NCI-H2081 (cell line): ENCODE measurements around the gene ENAM.
A peak's percentile ranks its signal among the peaks of the same experiment; 100 is the strongest.

Experiments
- DNase-seq, 2 experiments: peaks; one replicate each; lab custom pipeline; 2025; lab: John Stamatoyannopoulos, UW

The ENAM gene

GRCh38 chr4:70628444-70628843 lies at the start of gene ENAM:
TSS of gene ENAM (plus strand) at chr4:70628744. CDS start at chr4:70629501, 757 bp downstream.
- DNase-seq: no peak

GRCh38 chr4:70581980-70582379 lies 46.6 kb upstream of the ENAM start:
- DNase-seq: no peak

DNA sequence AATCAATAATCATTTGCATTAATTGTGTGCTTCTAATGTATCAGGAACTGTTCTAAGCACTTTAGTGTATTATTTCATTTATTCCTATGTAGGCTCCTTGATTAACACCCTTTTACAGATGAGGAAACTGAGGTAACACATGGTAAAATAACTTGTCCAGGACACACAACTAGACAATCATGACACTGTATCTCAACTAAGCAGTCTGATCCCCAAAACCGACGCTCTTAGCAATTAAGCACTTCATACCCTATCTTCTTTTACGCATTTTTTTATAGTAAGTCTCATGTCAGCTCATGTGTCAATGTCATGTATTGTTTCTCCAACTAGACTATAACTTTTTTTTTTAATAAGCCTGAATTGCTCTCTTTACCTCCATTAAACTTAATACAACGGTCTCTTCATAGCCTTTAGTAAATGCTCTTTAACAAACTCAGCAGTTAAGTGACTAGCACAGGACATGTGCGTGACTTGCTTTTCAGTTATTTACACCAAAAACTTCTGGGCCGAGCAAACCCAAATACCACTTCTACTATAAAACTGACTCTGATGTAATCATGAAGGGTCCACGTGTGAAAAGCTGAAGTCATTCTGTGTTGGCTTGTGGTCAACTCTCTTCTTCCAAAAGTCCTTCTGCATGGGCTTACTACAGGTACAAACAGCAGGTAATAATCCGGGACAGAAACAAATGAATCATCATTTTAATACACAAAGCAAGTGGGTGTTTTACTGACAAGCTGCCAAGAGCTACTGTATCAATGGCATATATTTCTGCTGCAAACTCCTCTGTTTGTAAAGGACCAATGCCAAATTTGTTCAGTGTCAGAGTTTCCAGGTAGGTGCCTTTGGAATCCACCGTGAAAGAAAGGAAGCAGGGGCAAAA lies 44.4 kb upstream of the ENAM start:
- DNase-seq: peak; percentile 77 to 95

DNA sequence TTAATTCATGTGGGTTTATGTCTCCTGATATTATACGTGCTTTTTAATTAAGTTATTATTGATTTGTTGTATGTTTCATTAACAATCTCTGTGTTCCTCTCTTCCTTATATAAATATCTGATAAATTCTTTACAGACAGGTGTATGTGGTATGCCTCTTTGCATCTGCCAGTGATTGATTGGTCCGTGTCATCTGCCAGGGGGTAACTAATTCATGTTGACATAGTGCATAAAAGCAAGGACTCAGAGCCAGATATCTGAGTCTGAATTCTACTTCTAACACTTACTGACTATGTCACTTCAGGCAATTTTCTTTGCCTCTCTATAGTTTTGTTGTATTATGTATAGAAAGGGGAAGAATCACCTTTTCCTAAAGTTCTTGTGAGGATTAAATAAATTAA lies 41.7 kb upstream of the ENAM start:
- no peak for DNase-seq

DNA sequence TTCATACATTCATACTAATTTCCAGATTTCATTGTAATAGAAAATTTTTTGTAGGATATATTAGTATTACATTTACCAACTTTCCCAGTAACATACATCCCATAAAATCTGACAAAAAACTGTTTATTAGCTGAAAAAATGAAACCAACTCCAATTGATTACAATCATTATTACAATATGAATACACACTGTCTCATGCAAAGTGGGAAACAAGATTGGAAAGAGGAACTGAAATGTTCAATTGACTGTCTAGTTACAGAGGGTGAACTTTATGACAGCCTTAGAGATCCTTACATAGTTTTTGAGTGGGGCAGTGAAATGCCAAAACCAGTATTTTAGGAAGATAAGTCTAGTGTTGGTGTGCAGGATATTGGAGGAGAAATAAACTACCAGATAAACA lies 38.8 kb upstream of the ENAM start:
- DNase-seq: no peak

DNA sequence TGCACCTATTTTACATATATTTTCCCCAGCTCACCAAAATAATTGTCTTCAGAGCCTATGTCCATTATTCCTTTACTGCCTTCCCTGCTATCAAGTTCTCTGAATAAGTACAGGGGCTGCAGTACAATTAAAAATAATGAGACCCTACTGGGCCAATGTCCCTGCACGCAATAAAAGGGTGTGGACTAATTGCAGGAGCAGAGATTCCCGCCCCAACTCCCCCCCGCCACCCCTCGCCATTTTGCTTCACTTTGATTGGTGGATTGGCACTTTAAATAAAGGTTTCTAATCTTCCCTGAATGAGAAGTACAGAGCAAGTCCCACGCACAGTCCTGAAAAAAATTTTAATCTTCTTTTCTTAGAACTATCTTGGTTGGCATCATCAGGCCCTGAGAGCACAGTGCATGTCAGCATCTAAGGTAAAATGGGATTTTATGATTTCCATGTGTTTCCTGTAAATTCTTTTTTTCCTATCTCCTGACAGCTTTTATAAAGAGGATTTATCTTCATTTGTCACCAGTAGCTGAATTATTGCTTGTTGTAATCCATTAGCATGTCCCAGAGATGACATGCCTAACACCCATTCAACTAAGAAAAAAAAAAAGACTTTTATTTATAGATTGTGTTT lies 36.5 kb upstream of the ENAM start, which contains the start of gene AMBN:
Gene AMBN (plus strand): TSS at position 302 of the 628 bp plus-strand sequence. CDS start 103 bp downstream, at position 405.
- no peak for DNase-seq

- DNase-seq: no peak
Observed at GRCh38 chr4:70594196-70594595, 34.3 kb upstream of the ENAM start.

- DNase-seq: no peak
Observed at GRCh38 chr4:70600305-70600704, 28.2 kb upstream of the ENAM start.

DNA sequence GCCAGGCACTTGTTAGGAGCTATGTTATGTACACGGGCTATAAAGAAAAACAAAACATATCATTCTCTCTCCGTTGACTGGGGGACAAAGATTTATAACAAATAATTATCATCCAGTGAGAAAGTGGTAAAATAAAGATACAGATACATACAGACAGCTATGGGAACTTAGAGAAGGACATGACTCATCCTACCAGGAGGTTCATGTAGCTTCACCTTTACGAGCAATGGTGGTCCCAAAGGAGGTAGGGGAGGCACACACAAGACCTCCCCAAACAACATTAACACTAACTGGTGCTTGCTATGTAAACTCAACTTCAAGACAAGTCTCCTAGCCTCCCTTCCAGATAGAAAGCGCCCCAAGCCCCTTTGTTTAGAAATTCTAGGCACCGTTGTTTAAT lies 27.6 kb upstream of the ENAM start:
- no peak for DNase-seq

GRCh38 chr4:70601422-70602039 lies 27.0 kb upstream of the ENAM start:
- DNase-seq: peak; percentile 70 to 74

GRCh38 chr4:70603856-70604255 lies 24.7 kb upstream of the ENAM start:
- no peak for DNase-seq

GRCh38 chr4:70606459-70606858 lies 22.1 kb upstream of the ENAM start:
- no peak for DNase-seq

DNA sequence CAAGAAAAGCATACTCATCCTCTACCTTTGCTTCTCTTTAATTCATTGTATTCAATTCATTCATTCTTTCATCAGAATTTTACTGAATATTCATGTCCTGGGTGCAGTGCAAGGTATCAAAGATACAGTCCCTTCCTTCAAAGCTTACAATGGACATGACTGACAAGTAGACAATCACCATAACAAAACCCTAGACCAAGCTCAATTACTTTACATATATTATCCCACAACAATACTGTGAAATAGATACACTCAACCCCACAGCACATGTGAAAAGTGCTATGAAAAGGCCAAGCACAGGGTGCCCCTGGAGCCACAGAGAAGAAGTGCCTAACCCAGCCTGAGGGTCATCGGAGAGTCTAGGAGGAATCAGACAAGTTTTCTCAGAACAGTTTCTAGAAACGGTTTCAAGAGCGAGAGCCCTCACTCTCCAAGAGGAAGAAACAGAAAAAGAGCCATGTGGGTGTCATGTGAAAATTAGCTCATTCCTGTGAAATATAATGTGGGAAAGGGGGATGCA lies 21.1 kb upstream of the ENAM start:
- no peak for DNase-seq

DNA sequence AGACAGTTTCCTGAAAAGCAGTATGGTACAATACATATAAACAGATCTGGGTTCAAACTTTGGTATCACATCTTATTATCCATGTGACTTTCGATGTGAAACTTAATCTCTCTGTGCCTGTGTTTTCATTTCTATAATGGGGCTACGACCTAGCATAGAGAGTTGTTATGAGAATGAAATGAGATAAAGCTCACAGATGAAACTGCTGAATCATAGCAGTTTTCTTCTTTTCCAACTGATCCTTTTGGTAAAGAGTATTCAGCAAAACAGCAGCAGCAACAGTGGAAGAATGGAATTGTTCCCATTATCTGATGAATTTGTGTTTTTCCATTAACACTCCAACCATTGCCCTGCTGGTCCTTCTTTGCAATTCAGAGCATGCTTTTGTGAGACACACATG lies 20.2 kb upstream of the ENAM start:
- no peak for DNase-seq

GRCh38 chr4:70613306-70614183 lies 15.0 kb upstream of the ENAM start:
- peak in 1 of 2 experiments; percentile 18 for DNase-seq

GRCh38 chr4:70614184-70614555 lies 14.4 kb upstream of the ENAM start:
- no peak for DNase-seq

- no peak for DNase-seq
Observed at GRCh38 chr4:70619288-70619687, 9.3 kb upstream of the ENAM start.

- no peak for DNase-seq
Observed at GRCh38 chr4:70619778-70620177, 8.8 kb upstream of the ENAM start.

DNA sequence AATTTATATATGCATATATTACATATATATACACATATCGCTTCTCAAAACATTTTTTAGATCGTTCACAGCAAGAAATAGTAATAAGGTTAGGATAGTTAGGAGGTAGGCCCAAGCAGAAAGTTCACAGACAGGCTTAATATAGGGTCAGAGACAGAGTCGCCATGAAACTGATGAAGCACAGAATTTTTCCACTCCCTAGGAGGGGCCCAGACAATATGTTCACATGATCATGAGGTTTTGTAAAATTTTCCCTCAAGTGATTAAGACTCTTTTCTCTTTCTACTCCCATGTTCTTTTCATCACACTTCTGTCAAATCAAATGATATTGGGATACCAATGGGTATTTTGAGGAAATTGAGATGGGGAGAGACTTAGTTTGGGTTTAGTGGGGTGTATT lies 5.2 kb upstream of the ENAM start:
- no peak for DNase-seq

- DNase-seq: no peak
Observed at GRCh38 chr4:70624226-70624793, 4.2 kb upstream of the ENAM start.

- no peak for DNase-seq
Observed at GRCh38 chr4:70627620-70628019, 924 bp upstream of the ENAM start.
